ENCODE data around the gene SGTA.

Gene SGTA

DNA sequence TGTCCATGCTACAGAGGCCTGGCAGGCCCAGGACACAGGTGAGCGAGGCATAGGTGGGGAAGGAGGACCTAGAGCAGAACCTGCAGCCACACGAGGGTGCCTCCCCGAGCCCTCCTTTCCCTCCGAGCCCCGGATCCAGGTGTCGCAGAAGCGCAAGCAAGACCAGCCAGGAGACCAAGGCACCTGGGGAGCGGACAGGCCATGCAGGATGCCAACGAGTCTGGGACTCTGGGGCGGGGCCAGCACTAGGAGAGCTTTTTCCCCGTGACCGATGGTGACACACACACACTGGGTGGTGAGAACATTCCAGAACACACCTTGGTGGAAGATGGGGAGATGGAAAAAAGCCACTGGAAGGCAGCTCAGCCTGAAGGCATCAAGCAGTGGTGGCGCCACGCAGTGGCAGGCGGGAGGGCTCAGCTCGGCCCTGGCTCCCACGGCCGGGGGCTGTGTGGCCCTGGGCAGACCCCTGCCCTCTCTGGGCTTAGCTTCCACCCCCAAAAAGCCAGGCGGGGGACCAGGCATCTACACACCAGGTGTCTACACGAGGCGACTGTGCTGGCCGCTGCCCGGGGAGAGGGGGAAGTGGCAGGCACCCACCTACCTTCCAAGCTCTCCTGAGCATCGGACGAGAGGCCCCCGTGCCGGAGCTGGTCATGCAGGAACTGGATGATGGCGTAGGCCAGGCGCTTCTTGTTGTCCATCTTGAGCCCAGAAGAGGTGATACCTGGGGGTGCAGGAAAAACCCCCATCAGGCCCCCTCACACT lies 14.5 kb downstream of the SGTA start:
- DNase-seq: no peak

DNA sequence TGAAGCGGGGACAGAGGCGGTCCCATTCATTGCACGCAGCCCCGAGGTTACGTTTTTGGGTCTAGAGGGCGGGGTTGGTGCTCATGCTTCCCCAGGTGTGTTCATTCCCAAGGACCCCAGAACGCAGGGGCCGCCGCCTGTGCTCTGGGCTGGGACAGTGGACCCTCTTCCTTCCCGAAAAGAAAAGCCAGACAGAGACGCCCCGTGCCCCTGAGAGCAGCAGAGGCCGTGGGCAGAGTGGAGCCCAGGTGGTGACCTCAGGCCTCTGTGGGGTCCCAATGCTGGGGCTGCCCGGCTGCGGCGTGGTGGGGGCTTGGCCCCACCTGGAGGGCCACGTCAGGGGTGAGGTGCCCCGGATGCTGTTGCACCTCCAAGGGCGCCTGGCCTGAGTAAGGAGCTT lies 15.4 kb downstream of the SGTA start:
- DNase-seq: no peak

DNA sequence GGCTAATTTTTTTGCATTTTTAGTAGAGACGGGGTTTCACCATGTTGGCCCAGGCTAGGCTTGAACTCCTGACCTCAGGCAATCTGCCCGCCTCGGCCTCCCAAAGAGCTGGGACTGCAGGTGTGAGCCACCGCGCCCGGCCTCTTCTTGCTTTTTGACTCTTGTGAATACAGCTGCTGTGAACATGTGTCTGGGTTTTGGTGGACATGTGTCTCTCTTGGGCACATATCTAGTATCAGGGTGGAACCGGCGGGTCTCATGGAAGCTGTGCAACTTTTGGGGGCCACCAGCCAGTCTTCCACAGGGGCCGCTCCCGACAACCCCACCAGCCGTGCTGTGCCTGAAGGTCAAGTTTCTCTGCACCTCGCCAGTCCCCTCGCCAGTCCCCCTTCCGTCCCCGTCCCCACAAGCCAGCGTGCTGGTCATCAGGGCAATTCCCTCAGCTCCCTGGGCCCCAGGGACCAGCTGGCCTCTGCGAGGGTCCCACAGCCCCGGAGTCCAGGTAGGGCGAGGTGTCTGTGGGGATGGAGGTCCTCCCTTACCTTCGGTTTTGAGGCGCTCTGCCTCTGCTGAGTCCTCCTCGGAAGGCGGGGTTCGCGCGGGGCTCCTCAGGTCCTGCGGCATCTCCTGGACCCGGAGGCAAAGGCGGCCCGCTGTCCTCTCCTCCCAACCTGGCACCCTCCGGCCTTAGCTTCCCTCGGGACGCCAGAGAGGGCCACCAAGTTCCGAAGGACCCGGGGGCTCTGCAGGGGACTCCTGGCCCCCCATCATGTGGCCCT lies 16.3 kb downstream of the SGTA start:
- DNase-seq: no peak

DNA sequence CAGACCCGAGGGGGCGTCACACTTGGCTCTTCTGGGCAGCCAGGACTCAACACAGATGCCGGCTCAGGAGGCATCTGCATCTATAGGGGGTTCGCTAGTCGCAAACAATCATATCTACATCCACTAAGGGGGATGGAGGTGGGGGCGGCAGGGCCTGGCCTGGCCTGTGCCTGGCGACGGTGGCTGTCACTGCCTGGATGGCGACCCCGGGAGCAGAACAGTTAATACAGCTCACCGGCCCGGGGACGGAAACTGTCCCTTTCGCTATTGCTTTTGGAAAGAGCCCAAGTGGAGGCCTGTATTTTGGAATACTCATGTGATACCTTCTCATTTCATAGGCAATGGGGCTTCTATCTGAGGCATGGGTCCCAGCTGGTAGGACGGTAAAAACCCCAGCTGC lies 17.7 kb downstream of the SGTA start:
- no peak for DNase-seq

DNA sequence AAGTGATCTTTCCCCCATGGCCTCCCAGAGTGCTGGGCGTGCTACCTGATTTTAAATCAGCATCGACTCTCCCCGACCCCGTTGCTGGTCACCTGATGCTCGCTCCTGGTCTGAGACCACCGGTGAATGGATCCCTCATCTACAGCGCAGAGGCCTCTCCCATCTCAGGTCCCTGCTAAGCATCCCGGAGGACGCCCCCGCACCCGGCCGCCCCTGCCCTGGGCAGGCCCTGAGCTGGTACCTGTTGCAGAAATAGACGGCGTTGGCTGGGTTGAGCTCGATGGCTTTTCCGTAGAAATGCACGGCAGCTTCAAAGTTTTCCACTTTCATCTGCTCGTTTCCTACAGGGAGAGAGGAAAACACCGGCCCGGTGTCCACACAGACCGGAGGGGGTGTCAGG lies 18.1 kb downstream of the SGTA start:
- no peak for DNase-seq

DNA sequence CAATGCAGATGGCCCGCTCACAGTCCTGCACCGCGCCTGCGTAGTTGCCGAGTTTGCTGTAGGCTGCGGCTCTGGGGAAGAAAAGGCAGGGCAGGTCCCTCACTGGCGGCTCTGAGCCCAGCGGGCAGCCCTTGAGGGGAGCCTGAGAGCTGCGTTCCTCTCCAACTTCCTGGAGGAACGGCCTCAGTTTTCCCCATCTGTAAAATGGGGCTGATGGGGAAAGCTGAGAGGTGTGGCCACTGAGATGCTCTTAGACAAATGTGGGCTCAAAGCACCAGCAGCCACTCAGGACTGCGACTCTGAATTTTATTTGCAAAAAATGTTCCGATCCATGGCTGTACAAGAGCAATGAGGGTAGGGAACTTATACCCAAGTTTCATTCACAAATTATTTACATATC lies 19.4 kb downstream of the SGTA start:
- no peak for DNase-seq

DNA sequence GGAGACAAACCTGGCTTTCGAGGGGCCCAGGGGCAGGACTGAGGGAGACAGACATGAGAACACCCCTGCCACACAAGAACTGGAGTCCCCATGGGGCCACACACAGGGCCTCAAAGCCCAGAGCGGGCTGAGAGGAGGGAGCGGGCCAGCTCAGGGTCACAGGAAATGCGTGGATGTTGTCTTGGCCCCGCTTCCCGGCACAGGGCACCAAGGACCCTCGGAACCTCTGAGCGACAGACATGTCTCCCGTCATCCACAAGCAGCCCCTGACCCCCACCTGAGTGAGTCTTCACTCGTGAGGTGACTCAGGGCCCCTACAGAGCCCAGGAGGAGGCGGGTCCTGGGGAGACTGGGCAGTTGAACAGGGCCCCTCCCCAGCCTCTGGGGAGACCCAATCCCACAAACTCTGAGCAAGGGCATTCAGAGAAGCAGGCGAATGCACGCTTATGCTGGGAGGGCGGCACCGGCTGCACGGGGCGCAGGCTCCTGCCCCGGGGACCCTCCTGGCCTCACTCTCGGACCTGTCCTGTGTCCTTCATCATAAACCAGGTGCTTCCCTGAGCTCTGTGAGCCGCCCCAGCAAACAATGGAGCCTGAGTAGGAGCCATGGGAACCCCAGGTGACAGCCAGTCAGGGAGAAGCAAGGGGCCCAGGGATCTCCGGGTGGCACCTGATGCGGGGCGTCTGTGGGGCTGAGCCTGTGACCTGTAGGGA lies 20.1 kb downstream of the SGTA start:
- no peak for DNase-seq

DNA sequence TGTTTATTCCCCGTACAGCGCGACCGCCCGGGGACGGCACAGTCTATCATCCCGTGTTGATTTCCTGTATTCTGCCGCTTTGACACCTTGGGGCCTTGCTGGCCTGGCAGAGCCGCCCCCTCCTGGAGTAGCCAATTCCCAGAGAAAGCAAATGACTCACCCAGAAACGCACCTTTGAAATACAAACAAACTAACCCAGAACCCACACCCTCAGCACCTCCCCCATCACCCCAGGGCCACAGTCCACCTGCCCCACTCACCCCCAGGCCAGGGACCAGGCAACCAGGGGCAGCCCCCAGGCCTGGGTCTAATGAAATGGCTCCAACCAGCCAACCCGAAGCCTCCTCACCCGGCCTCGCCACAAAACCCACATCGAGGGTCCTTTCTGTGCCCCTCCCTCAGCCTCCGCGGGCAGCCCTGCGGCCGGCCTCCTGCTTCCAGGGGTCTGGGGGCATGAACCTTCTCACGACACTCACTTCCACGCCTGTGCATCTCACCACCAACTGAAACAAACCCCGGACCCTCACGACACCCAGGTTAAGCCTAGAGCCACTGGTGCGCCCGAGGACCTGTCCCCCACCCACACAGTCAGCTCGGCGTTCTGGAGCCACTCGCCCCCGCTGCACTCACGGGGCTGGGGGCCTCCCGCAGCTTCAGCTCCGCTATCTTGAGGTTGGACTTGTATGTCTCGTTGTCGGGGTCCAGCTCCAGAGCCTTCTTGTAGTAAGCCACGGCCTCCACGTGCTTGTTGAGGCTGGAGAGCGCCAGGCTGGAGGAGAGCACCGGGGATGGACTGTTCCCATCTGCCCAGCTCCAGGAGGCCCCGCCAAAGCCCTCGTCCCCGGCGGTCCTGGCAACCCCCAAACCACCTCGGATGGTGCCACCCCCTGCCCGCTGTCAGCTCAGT lies 20.9 kb downstream of the SGTA start:
- DNase-seq: no peak

DNA sequence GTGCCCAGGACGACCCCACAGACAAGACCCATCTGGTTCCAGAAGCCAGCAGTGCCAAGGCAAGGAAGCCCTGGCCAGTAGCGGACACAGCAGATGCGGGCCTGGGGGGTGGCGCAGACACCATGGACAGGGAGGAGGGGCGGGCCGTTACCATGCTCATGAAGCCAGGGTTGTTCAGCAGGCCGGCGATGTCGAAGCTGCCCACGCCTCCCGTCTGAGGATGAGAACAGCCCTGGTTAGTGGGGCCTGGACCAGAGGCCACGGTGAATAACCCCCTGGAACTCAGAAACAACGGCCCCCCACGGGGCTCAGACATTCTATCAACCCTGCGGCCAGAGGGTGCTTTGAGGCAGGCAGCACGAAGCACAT lies 21.8 kb downstream of the SGTA start:
- DNase-seq: no peak

DNA sequence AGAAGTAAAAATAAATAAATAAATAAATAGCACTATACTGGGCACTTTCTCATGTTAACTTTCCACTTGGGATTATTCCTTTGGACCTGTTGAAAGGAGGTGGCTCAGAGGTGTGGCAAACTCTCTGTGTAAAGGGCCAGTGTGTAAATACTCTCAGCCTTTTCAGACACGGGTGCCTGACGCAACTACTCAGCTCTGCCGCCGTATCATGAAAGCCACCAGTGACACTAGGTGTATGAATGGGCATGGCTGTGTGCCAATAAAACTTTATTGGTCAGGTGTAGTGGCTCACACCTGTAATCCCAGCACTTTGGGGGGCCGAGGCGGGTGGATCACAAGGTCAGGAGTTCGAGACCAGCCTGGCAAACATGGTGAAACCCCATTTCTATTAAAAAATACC lies 23.1 kb downstream of the SGTA start:
- no peak for DNase-seq

DNA sequence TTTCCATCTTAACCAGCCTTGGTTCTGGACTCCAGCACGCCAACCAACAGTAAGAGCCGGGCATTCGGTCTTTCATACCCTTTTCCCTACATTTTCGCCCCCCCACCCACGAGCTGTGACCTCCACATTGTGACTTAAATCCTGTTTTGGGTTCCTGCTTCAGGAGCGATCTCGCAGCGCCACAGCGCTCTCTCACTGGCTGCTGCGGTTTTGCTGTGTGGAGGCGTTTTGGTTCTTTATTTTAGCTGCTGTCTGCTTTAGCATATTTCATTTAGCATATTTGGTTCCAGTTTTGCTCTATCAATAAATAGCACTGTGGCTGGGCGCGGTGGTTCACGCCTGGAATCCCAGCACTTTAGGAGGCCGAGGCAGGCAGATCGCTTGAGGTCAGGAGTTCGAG lies 23.7 kb downstream of the SGTA start:
- no peak for DNase-seq

DNA sequence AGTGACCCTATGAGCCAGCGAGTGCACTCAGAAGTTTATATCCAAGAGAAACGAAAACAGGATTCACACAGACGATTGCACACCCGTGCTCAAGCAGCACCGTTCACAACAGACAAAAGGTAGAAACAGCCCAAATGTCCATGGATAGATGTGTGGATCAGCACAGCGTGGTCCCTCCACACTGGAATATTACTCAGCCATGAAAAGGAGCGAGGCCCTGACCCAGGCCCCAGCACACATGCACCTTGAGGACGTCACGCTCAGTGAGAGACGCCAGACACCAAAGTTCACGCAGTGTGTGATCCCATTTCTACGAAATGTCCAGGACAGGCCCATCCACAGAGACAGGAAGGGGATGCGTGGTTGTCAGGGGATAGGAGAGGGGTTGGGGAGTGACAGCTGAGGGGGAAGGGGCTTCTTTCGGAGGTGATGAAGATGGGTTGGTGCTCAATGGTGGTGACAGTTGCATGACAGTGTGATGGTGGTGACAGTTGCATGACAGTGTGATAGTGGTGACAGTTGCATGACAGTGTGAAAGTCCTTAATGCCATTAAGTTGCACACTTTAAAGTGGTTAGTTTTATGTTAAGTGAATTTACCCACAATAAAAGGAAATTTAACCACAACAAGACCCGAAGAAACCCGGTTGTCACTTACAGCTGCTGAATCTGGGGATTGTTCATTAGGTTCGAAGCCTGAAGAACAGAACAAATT lies 24.3 kb downstream of the SGTA start:
- no peak for DNase-seq

DNA sequence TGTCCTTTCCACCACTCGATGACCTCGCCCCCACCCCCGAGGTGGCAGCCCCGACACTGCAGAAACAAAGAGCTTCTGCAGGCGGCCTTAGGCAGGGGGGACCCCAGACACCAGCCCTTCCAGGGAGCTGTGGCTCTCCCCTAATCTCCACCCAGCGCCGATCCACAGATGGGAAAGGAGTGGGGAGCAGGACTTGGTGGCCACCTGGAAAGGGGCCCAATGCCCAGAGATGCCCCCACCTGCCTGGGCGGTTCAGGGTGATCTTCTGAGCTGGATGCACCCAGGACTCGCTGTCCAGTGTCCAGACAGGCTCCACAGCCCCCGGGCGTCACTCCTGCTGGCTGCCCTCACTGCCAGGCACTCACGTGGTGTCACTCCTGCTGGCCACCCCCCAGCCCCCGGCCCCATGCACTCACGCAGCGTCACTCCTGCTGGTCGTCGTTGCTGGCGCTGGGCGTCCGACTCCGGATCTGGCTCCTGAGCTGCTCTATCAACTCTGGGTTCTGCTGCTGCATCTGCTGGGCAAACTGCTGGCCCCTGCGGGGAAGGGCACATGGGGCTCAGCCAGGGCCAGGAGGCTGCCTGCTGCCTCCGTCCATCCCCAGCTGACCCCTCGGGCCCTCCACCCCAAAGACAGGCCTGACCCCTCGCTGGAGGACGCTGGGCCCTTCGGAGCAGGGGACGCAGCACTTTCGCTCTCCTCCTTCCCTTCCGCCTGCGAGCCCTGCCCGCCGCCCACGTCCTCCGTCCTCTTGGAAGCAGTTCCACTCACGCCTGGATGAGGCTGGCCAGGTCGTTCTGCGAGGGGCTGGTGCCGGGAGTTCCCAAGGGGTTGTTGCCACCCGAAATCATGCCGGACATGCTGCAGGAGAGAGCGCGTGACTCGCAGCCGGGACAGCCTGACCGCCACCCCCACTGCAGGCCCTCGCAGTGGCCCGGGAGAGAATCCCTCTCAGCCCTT lies 25.9 kb downstream of the SGTA start:
- no peak for DNase-seq

DNA sequence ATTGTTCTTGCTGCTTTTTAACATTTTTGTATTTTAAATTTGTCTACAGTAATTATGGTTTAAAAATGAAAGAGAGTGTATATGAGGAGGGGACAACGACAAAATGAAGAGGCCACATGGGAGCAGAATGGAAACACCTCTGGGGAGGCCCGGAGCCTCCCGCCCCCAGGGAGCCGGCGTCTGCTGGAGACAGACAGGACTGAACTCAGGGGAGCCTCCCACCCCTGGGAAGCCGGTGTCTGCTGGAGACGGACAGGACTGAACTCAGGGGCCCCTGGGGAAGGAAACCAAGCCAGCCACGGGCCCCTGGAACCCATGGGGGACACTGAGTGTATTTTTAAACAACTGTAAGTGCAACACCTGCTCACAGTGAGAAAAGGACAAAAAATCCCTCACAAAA lies 26.6 kb downstream of the SGTA start:
- DNase-seq: no peak

DNA sequence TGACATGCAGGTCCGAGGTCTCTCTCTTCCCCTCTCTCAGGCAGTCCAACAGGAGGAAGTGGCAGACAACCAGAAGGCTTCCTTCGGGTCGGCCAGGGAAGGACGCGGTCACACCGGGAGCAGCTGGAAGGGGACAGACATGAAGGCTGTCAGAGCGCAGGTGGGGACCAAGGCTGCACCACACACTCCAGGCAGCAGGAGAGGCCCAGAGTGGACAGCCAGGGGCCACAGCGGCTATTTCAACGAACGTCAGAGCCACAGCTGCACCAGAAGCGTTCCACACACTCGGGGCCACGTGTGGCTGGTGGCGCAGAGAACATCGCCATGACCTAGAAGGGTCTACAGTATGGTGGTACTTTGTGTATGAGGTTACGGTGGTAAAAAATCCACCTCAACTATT lies 27.3 kb downstream of the SGTA start:
- no peak for DNase-seq

DNA sequence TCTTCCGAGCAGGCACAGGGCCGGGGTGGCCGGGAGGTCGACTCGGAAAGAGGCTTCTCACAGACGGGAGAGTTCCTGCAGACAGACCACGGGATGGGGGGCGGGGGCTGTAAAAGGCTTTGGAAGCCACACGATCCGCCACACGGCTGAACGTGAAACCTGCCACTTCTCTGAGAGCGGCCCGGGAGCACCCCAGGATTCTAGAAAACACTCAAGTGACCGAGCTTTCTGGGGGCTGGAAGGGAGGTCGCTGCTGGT lies 27.7 kb downstream of the SGTA start:
- no peak for DNase-seq

DNA sequence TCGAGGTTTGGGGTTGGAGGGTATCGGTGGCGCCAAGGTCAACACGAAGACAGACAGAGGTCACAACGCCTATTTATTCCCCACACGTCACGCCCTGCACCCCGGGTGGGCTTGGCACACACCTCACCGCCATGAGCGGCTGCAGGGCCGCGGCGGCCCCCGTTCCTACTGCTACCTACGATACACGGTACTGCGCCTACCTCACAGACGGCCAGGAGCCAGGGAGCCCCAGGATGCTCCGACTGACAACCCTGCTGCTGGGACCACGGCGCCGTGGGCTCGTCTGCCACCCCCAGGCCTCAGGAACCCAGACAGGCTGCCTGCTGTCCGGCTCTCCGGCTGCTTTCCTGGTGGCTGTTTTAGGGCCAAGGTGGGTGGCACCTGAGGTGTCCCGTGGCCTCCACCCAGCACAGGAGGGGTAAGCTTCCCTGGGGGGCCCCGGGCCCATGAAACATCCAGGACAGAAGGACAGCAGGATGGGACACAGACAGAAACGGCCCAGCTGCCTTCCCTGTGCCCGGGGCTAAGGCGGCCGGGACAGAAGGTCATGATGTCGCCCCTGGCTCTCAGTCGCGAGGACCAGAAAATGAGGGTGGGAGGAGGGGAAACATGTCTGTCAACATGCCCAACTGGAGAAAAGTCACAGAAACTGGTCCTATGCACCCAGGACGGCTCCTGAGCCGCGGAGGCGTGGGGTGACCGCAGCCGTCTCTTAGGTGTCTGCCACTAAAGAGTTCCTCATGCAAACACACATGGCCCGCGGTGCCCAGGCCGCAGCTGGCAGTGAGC lies 28.2 kb downstream of the SGTA start:
- DNase-seq: no peak

DNA sequence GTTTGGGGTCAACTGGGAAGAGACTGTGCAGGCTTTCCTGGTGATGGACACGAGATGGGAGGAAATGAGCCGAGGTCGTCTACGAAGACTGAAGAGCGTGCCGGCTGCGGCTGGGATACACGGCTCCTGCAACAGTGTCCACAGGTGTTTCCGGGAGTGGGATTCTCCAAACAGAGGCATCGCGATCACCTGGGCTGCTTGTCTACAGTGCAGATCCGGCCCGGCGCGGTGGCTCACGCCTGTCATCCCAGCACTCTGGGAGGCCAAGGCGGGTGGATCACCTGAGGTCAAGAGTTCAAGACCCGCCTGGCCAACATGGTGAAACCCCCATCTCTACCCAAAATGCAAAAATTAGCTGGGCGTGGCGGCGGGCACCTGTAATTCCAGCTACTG lies 31.6 kb downstream of the SGTA start:
- DNase-seq: no peak

DNA sequence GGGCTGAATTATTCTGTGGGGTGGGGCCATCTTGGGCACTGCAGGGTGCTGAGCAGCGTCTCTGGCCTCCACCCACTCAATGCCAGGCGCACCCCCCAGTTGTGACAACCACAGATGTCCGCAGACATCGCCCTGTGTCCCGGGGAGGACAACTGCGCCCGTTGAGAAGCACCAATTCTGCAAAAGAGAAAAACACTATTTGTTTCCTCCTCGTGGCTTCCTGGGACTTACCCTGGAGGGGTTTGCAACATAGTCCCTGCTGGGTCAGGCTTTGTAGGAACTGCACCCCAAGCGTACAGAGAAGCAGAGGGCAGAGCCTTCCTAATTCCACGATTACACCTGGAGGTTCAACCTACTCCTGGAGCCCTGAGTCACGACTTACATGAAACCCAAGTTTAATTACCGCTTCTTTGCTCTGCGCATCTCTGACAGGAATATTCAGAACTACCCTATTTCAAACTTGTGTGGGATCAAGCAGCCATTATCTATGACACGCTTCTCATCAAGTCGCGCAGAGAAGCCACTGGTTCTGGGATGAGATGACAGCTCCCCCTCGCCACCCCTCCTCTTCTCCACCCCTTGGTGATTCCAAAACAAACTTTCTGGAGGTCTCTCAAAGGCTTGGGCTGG lies 32.1 kb downstream of the SGTA start:
- DNase-seq: no peak

DNA sequence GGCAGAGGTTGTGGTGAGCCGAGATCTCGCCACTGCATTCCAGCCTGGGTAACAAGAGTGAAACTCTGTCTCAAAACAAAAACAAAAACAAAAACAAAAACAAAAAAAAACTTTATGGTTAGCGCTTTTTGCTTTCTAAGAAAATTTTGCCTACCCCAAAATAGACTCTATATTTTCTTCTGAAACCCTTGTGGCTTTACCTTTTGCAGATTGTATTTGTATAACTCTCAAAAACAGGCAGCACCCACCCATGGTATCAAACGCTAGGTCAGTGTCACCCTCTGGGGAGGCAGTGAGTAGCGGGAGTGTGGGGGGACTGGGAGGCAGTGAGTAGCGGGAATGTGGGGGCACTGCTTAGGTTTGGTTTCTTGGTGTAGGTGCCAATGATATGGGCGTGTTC lies 35.7 kb downstream of the SGTA start:
- DNase-seq: no peak
